ENCODE data around the gene TYK2. TPM values are rescaled to one million over a fixed set of nuclear protein-coding genes. Genes with fewer than 3 reads are reported as not detected.
"Not testable (repeated sequence)": the region's sequence is repeated elsewhere in the genome, so short reads cannot be mapped to it uniquely, and the experiment has no call there.

Gene TYK2
- total and polyA plus RNA-seq, 2 of the 13 experiments (the other 11 are each of a cell fraction or from before 2014, with no cell fraction given), result 38.8 to 60.1 TPM

DNA sequence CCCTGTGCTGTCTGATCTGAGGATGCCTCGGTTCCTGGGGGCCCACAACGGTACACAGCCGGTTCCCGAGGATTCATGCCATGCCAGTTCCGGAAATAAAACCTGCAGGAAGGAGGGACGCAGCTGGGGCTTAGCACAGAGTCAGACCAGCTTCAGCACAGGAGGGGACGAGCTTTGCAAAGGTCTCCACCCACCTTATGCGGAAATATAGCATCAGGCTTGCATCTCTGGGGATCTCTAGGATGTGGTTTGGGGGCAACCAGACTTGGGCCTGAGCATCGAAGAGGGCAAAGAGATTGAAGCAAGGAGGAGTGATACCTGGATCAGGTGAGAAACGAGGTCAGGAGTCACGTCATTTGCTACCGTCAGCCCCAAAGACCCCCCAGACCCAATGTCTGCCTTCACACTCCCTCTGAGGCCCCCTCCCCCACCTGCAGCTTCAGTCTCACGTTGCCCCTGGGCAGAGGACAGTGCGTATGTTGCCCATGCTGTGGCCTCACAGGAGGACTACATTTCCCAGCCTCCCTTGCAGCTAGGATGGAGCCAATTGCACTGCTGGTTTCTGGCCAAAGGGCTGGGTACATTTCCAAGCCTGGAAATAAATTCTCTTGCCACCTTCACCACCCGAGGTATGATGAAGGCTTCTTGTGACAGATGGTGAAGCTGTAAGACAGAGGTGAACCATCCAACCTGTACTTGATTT, 12.1 kb downstream of the TYK2 start (continued):
- TF ChIP-seq HINFP (CRISPR knock-in tag; IDR thresholded peaks at IDR 0.05; ENCODE audit: low read depth), result no peak
- no peak for TF ChIP-seq RFXANK (CRISPR knock-in tag; IDR thresholded peaks at IDR 0.05)
- TF ChIP-seq PRMT3 (CRISPR knock-in tag; IDR thresholded peaks at IDR 0.05; ENCODE audit: borderline replicate concordance, low read depth), result no peak
- TF ChIP-seq ZNF737 (CRISPR knock-in tag; IDR thresholded peaks at IDR 0.05; ENCODE audit: borderline replicate concordance), result no peak

- POLR2A ChIA-PET; H3K4me2 ChIP-seq (ENCODE audit: low read depth, low read length); DNase-seq (ENCODE audit: low spot score); in situ Hi-C loops (cut with HindIII; ENCODE audit: extremely low pct_ligation_motif_present, low pct_unique_long_range_greater_than_20kb); H2AFZ ChIP-seq (ENCODE audit: low read length); FAIRE-seq; H3K27me3 ChIP-seq (ENCODE audit: control insufficient read depth in 1 of 2, insufficient read depth in 2 of 2, low read length in 2 of 2); H3K79me2 ChIP-seq (ENCODE audit: insufficient read depth, low read length); H3K9me3 ChIP-seq (ENCODE audit: low read length); ATAC-seq; H3K4me1 ChIP-seq (ENCODE audit: insufficient read depth, low read length); BruUV-seq (replicated peaks); CTCF ChIA-PET (ENCODE audit: low intra/inter-chr PET ratio, low total read pairs); H3K9ac ChIP-seq (ENCODE audit: insufficient read depth, low read depth, low read length); H3K27ac ChIP-seq (ENCODE audit: extremely low read length, insufficient read depth, low read length); H4K20me1 ChIP-seq (ENCODE audit: insufficient read depth, low read length); intact Hi-C loops (cut with micrococcal nuclease; ENCODE audit: unreplicated experiment); H3K4me3 ChIP-seq (replicated peaks in 1 of 3; ENCODE audit: insufficient read depth in 1 of 3, low read depth in 2 of 3, low read length in 3 of 3): not testable (repeated sequence)
- WGBS (ENCODE audit: low lambda C conversion rate), result 94% methylated on average over 4 of the region's 4 CpGs
- peaks cover 24 to 39% of the 10 kb centered on the region in 2 experiments for H3K36me3 ChIP-seq (replicated peaks in 1 of 2; ENCODE audit: control insufficient read depth in 1 of 2, insufficient read depth in 2 of 2, low read length in 2 of 2)
Measured at GRCh38 chr19:10366950-10367512, 13.3 kb downstream of the TYK2 start.
